Astrocyte (in vitro differentiated cells and primary cell): ENCODE results near the gene VSTM2B. TPM values are rescaled to one million over a fixed set of nuclear protein-coding genes. Genes with fewer than 3 reads are reported as not detected.

Experiments
- DNase-seq: peaks from one replicate; pipeline ENCODE4 v3.0.0-alpha.2; 2010; ENCODE audit warnings: low read depth
- FAIRE-seq: peaks from 2 replicates; lab custom pipeline; 2011; peaks lifted over from hg19 to GRCh38; lab: Jason Lieb, UNC
- H2AFZ ChIP-seq: 2 replicates; pipeline ENCODE4 v1.6.0; 2012; ENCODE audit warnings: low read depth, low read length, inconsistent platforms
- H3K27ac ChIP-seq: 2 replicates; pipeline ENCODE4 v1.5.1; 2011; ENCODE audit warnings: low read depth, low read length, inconsistent platforms
- H3K27me3 ChIP-seq: 2 replicates; pipeline ENCODE4 v1.6.0; 2011; ENCODE audit warnings: low read length, inconsistent platforms; ENCODE audit not compliant: insufficient read depth
- H3K36me3 ChIP-seq: 2 replicates; pipeline ENCODE4 v1.5.1; 2011; ENCODE audit warnings: low read length, inconsistent platforms; ENCODE audit not compliant: insufficient read depth
- H3K4me1 ChIP-seq: 2 replicates; pipeline ENCODE4 v1.5.1; 2011; ENCODE audit warnings: low read length, inconsistent platforms; ENCODE audit not compliant: insufficient read depth
- H3K4me2 ChIP-seq: 2 replicates; pipeline ENCODE4 v1.6.0; 2012; ENCODE audit warnings: low read length, inconsistent platforms
- H3K4me3 ChIP-seq: 2 replicates; pipeline ENCODE4 v1.5.1; 2011; ENCODE audit warnings: low read depth, mild to moderate bottlenecking, low read length, inconsistent platforms; ENCODE audit not compliant: insufficient read depth
- H3K79me2 ChIP-seq: 2 replicates; pipeline ENCODE4 v1.6.0; 2012; ENCODE audit warnings: mild to moderate bottlenecking, low read length, inconsistent platforms; ENCODE audit not compliant: insufficient read depth
- H3K9ac ChIP-seq: 2 replicates; pipeline ENCODE4 v1.6.0; 2012; ENCODE audit warnings: mild to moderate bottlenecking, low read length, inconsistent platforms
- H3K9me3 ChIP-seq: 2 replicates; pipeline ENCODE4 v1.5.1; 2012; ENCODE audit warnings: low read depth, mild to moderate bottlenecking, low read length, inconsistent platforms; ENCODE audit not compliant: insufficient read depth
- H4K20me1 ChIP-seq: 2 replicates; pipeline ENCODE4 v1.6.0; 2012; ENCODE audit warnings: low read length, inconsistent platforms; ENCODE audit not compliant: insufficient read depth
- H3K27ac Mint-ChIP-seq: one replicate; pipeline ENCODE4 v1.8.0; 2021; ENCODE audit warnings: mild to moderate bottlenecking, mixed read lengths; ENCODE audit not compliant: unreplicated experiment
- H3K27me3 Mint-ChIP-seq: one replicate; pipeline ENCODE4 v1.8.0; 2021; ENCODE audit warnings: low read depth, mixed read lengths; ENCODE audit not compliant: unreplicated experiment
- H3K36me3 Mint-ChIP-seq: one replicate; pipeline ENCODE4 v1.8.0; 2021; ENCODE audit warnings: low read depth, mixed read lengths; ENCODE audit not compliant: unreplicated experiment
- H3K4me1 Mint-ChIP-seq: one replicate; pipeline ENCODE4 v1.8.0; 2021; ENCODE audit warnings: low read depth, mixed read lengths; ENCODE audit not compliant: unreplicated experiment
- H3K4me3 Mint-ChIP-seq: one replicate; pipeline ENCODE4 v1.8.0; 2021; ENCODE audit warnings: mild to moderate bottlenecking, moderate library complexity, mixed read lengths; ENCODE audit not compliant: unreplicated experiment
- H3K9me3 Mint-ChIP-seq: one replicate; pipeline ENCODE4 v1.8.0; 2021; ENCODE audit warnings: mild to moderate bottlenecking, mixed read lengths; ENCODE audit not compliant: unreplicated experiment
- EZH2 ChIP-seq: IDR thresholded peaks from 2 replicates; pipeline ENCODE4 v1.6.1; 2012; ENCODE audit warnings: mild to moderate bottlenecking, low read length, inconsistent platforms; ENCODE audit not compliant: insufficient read depth
- total RNA-seq: library from RNA; stranded (reverse); gene quantifications from 2 replicates; pipeline ENCODE4 v1.2.1, GENCODE V29; 2021
- TF ChIP-seq, protein P1 (sequence below): IDR thresholded peaks from 2 replicates; pipeline ENCODE4 v1.5.1; 2011; ENCODE audit warnings: low read depth, mild to moderate bottlenecking, inconsistent platforms, low read length, moderate library complexity; ENCODE audit not compliant: insufficient read depth

Gene VSTM2B
- total RNA-seq, 1 donor from 2014 or later: not detected

DNA sequence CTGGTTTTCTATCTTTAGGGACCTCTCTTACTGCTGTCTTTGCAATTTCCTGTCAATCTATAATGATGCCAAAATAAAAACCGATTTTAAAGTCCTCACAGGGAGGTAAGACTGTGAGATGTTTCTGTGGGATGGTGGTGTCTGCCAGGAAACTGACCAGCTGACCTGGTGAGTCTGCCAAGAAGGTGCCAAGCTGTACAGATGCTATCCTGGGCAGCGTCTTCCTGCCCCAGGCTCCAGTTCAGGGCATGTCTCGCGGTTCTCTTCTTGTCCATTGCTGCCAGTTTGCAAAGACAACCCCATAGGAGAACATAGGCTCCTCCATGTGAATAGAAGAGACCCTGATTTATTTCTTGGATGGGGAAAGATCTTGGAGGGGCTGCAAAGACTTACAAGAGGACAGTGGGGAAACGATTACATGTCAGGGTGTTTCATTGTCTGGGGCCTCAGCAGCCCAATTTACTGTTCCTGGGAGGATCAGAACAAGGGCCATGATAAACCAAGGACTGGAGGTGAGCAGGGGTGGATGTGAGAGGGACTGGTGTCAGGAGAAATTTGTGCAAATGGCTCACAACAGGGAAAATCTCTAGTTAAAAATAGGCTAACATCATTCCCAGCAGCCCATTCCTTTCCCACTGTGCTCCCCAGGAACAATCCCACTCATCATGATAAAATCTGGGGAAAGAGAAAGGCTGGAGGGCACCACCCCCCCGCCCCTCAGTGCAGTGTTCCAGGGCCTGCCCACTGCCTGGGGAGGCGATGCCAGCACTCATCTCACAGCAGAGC, 42.7 kb upstream of the VSTM2B start:
- Histone ChIP-seq H4K20me1 (no peaks in the 10 kb centered on the region), H3K4me3 (no peak overlapping the region), H3K27ac (no peak overlapping the region), H3K36me3 (no peaks in the 10 kb centered on the region), H2AFZ (no peak overlapping the region), H3K9me3 (no peaks in the 10 kb centered on the region), H3K4me1 (no peaks in the 10 kb centered on the region), H3K79me2 (no peaks in the 10 kb centered on the region), H3K9ac (no peak overlapping the region), H3K4me2 (no peak overlapping the region), H3K27me3 (no peaks in the 10 kb centered on the region)
- Mint-ChIP-seq H3K9me3 (peaks cover 20% of the 10 kb centered on the region), H3K27ac (no peak overlapping the region), H3K4me1 (no peaks in the 10 kb centered on the region), H3K4me3 (no peak overlapping the region), H3K36me3 (no peaks in the 10 kb centered on the region), H3K27me3 (peaks cover 30% of the 10 kb centered on the region)
- TF ChIP-seq EZH2: no peak
- TF ChIP-seq, protein P1, sequence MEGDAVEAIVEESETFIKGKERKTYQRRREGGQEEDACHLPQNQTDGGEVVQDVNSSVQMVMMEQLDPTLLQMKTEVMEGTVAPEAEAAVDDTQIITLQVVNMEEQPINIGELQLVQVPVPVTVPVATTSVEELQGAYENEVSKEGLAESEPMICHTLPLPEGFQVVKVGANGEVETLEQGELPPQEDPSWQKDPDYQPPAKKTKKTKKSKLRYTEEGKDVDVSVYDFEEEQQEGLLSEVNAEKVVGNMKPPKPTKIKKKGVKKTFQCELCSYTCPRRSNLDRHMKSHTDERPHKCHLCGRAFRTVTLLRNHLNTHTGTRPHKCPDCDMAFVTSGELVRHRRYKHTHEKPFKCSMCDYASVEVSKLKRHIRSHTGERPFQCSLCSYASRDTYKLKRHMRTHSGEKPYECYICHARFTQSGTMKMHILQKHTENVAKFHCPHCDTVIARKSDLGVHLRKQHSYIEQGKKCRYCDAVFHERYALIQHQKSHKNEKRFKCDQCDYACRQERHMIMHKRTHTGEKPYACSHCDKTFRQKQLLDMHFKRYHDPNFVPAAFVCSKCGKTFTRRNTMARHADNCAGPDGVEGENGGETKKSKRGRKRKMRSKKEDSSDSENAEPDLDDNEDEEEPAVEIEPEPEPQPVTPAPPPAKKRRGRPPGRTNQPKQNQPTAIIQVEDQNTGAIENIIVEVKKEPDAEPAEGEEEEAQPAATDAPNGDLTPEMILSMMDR: no peak
- no peak for DNase-seq
- no peak for FAIRE-seq

DNA sequence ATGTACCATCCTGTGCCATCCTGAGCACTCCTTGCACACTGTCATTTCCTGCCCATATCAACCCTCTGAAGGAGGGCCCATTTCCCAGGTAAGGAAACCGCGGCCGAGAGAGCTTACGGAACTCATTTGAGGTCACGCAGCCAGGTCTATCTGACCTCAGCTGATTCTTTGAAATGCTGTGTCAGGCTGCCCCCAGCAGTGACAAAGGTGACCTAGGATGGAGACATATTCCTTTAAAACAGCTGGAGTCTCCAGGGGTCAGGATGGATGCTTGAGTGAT, 42.2 kb upstream of the VSTM2B start:
- no peak overlapping the region for H3K4me2 ChIP-seq
- H2AFZ ChIP-seq: no peak overlapping the region
- H3K9me3 ChIP-seq: no peaks in the 10 kb centered on the region
- Mint-ChIP-seq H3K27ac (no peak overlapping the region), H3K9me3 (peaks cover 20% of the 10 kb centered on the region), H3K4me3 (no peak overlapping the region), H3K4me1 (no peaks in the 10 kb centered on the region), H3K36me3 (no peaks in the 10 kb centered on the region), H3K27me3 (peaks cover 35% of the 10 kb centered on the region)
- no peaks in the 10 kb centered on the region for H3K36me3 ChIP-seq
- no peak for TF ChIP-seq EZH2
- TF ChIP-seq, protein P1: no peak
- H3K27ac ChIP-seq: no peak overlapping the region
- FAIRE-seq: no peak
- H3K4me3 ChIP-seq: no peak overlapping the region
- no peak for DNase-seq
- H3K4me1 ChIP-seq: no peaks in the 10 kb centered on the region
- H3K9ac ChIP-seq: no peak overlapping the region
- H3K27me3 ChIP-seq: no peaks in the 10 kb centered on the region
- H3K79me2 ChIP-seq: no peaks in the 10 kb centered on the region
- H4K20me1 ChIP-seq: no peaks in the 10 kb centered on the region

- no peak overlapping the region for H3K27ac Mint-ChIP-seq
Measured at GRCh38 chr19:29483944-29484581, 41.7 kb upstream of the VSTM2B start.

More at GRCh38 chr19:29483944-29484581, 41.7 kb upstream of the VSTM2B start:
- no peak overlapping the region for H3K9ac ChIP-seq
- H3K36me3 ChIP-seq: no peaks in the 10 kb centered on the region
- no peak overlapping the region for H2AFZ ChIP-seq
- Mint-ChIP-seq H3K27me3 (peaks cover 35% of the 10 kb centered on the region), H3K4me1 (no peaks in the 10 kb centered on the region), H3K36me3 (no peaks in the 10 kb centered on the region), H3K9me3 (peaks cover 20% of the 10 kb centered on the region), H3K4me3 (no peak overlapping the region)
- FAIRE-seq: no peak
- no peaks in the 10 kb centered on the region for H3K27me3 ChIP-seq
- no peak overlapping the region for H3K27ac ChIP-seq
- no peak overlapping the region for H3K4me3 ChIP-seq
- H3K9me3 ChIP-seq: no peaks in the 10 kb centered on the region
- H3K79me2 ChIP-seq: no peaks in the 10 kb centered on the region
- H3K4me2 ChIP-seq: no peak overlapping the region
- no peaks in the 10 kb centered on the region for H3K4me1 ChIP-seq
- no peak for DNase-seq
- no peaks in the 10 kb centered on the region for H4K20me1 ChIP-seq
- TF ChIP-seq, protein P1: no peak
- no peak for TF ChIP-seq EZH2
